Measurements from ENCODE around the gene CALN1. TPM values are rescaled to one million over a fixed set of nuclear protein-coding genes. Genes with fewer than 3 reads are reported as not detected.
"Not testable (repeated sequence)": the region's sequence is repeated elsewhere in the genome, so short reads cannot be mapped to it uniquely, and the experiment has no call there.

The CALN1 gene
- total and polyA plus RNA-seq, 7 donors = 0.01 to 0.06 (median 0.02) TPM; not detected in 2

- Histone ChIP-seq H3K27ac (no peak overlapping the region), H3K4me1 (no peaks in the 10 kb centered on the region), H3K9me3 (no peaks in the 10 kb centered on the region), H3K36me3 (ENCODE audit: insufficient read depth in 1 of 2, low read depth in 1 of 2) (no peaks in the 10 kb centered on the region), H3K27me3 (ENCODE audit: insufficient read depth in 3 of 3, low read length in 2 of 3) (peaks cover 0 to 7% (median 0%) of the 10 kb centered on the region in 3 donors), H3K4me3 (no peak overlapping the region)
- ATAC-seq (no peak), DNase-seq (no peak)
- WGBS, 3 donors = 75 to 82% (median 80%) methylated on average over 3 of the region's 3 CpGs
- intact Hi-C loops (cut with DNase I) = no loop called here
- TF ChIP-seq CTCF (IDR thresholded peaks at IDR 0.05) = no peak
Observed at GRCh38 chr7:72343991-72344390, 68.1 kb downstream of the CALN1 start.

- H3K4me1 ChIP-seq; H3K27me3 ChIP-seq (ENCODE audit: insufficient read depth in 3 of 3, low read length in 2 of 3); ATAC-seq; H3K27ac ChIP-seq; DNase-seq; H3K9me3 ChIP-seq; H3K36me3 ChIP-seq (ENCODE audit: insufficient read depth in 1 of 2, low read depth in 1 of 2); intact Hi-C loops (cut with DNase I); H3K4me3 ChIP-seq: not testable (repeated sequence)
- WGBS, 3 donors = 92 to 95% (median 92%) methylated on average over 3 of the region's 3 CpGs
Observed at GRCh38 chr7:72343354-72343753, 68.8 kb downstream of the CALN1 start.

- TF ChIP-seq CTCF (IDR thresholded peaks at IDR 0.05) = no peak
- 13 to 18% (median 15%) methylated on average over 29 to 44 of the region's 44 CpGs for WGBS, 3 donors
- no peak overlapping the region for H3K4me3 ChIP-seq
- no peak overlapping the region for H3K27ac ChIP-seq
- H3K27me3 ChIP-seq (ENCODE audit: insufficient read depth in 3 of 3, low read length in 2 of 3) = peaks cover 0 to 50% (median 14%) of the 10 kb centered on the region in 3 donors
- ATAC-seq (no peak), DNase-seq (no peak)
- intact Hi-C loops (cut with DNase I) = no loop called here
- no peaks in the 10 kb centered on the region for H3K9me3 ChIP-seq
- no peaks in the 10 kb centered on the region for H3K4me1 ChIP-seq
- H3K36me3 ChIP-seq (ENCODE audit: insufficient read depth in 1 of 2, low read depth in 1 of 2) = no peaks in the 10 kb centered on the region
Observed at GRCh38 chr7:72337390-72338167, 74.6 kb downstream of the CALN1 start.

GRCh38 chr7:72336632-72337389 lies 75.3 kb downstream of the CALN1 start:
- DNase-seq (no peak), ATAC-seq (no peak)
- TF ChIP-seq CTCF (IDR thresholded peaks at IDR 0.05) = no peak
- 0 to 1% (median 1%) methylated on average over 34 to 89 of the region's 89 CpGs for WGBS, 3 donors
- H3K27ac ChIP-seq = no peak overlapping the region
- peaks cover 0 to 50% (median 14%) of the 10 kb centered on the region in 3 donors for H3K27me3 ChIP-seq (ENCODE audit: insufficient read depth in 3 of 3, low read length in 2 of 3)
- no peaks in the 10 kb centered on the region for H3K9me3 ChIP-seq
- H3K4me1 ChIP-seq = no peaks in the 10 kb centered on the region
- H3K4me3 ChIP-seq = peak overlapping the region; percentile 11
- intact Hi-C loops (cut with DNase I) = no loop called here
- H3K36me3 ChIP-seq (ENCODE audit: insufficient read depth in 1 of 2, low read depth in 1 of 2) = no peaks in the 10 kb centered on the region

GRCh38 chr7:72336382-72336631 lies 75.8 kb downstream of the CALN1 start:
- WGBS, 3 donors = 1% methylated on average over 20 to 21 of the region's 21 CpGs
- intact Hi-C loops (cut with DNase I) = no loop called here
- Histone ChIP-seq H3K27me3 (ENCODE audit: insufficient read depth in 3 of 3, low read length in 2 of 3) (peaks cover 0 to 50% (median 14%) of the 10 kb centered on the region in 3 donors), H3K27ac (no peak overlapping the region), H3K36me3 (ENCODE audit: insufficient read depth in 1 of 2, low read depth in 1 of 2) (no peaks in the 10 kb centered on the region), H3K4me3 (no peak overlapping the region), H3K9me3 (no peaks in the 10 kb centered on the region), H3K4me1 (no peaks in the 10 kb centered on the region)
- ATAC-seq = no peak
- DNase-seq = no peak
- TF ChIP-seq CTCF (IDR thresholded peaks at IDR 0.05) = no peak

Data from psoas muscle (tissue), 8 donors.